ENCODE data around the gene KCNAB2.

- TF ChIP-seq CTCF (IDR thresholded peaks at IDR 0.05) (no peak), EZH2 (IDR thresholded peaks at IDR 0.05; ENCODE audit: borderline replicate concordance, insufficient read depth, low read depth, low read length, poor library complexity, severe bottlenecking) (no peak)
Measured at GRCh38 chr1:6110326-6110725, 64.6 kb downstream of the KCNAB2 start.
